HG02623 (cell line): ENCODE results near the gene PLEKHA5.
"Not testable (repeated sequence)": the region's sequence is repeated elsewhere in the genome, so short reads cannot be mapped to it uniquely, and the experiment has no call there.

ENCODE experiments used
- ATAC-seq: cut with Tn5 transposase; IDR thresholded peaks from one replicate; pipeline ENCODE4 v1.9.1; 2021; ENCODE audit warnings: moderate library complexity; ENCODE audit not compliant: unreplicated experiment

Gene PLEKHA5

DNA sequence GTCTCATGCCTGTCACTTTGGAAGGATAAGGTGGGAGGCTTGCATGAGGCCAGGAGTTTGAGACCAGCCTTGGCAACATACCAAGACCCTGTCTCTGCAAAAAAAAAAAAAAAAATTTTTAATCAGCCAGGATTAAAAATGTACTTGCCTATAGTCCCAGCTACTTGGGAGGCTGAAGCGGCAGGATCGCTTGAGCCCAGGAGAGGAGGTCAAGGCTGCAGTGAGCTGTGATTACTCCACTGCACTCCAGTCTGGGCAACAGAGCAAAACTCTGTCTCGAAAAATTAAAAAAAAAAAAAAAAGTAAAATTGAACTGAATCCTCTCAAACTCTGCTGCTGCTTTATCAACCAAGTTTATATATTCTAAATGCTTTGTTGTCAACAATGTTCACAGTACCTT, 181.6 kb downstream of the PLEKHA5 start:
- ATAC-seq = no peak

- no peak for ATAC-seq
Observed at GRCh38 chr12:19312637-19313036, 183.1 kb downstream of the PLEKHA5 start.

DNA sequence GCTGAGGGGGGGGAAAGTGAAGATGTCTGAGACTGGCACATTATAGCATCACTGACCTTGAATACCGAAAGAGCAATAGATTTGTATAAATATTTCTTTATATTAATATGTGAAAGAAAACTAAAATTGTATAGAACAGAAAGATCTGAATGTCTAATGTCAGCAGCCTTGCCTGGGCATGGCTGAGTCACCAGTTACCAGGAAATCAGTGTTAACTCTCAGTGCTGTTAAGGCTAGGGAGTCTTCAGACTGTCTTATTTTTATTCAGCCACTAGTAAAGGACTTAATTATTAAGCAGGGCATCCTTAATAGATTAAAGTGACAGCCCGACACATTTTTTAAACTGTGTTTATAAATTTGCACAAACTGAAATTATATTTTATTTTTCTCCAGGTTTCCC, 186.9 kb downstream of the PLEKHA5 start:
- no peak for ATAC-seq

DNA sequence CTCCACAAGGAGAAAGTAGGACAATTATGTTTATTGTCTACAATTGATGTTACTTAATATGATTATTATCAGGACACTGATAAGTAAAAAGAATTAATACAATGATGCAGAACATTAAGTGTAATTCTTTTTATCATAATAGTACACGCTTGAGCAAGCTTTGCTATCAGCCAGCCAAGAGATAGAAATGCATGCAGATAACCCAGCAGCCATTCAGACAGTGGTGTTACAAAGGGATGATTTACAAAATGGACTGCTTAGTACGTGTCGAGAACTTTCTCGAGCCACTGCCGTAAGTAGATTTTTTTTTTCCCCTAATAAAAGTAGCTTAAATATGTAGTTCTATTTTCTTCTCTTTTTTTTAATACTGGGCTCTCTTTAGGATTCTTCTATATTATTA, 192.8 kb downstream of the PLEKHA5 start:
- ATAC-seq = no peak

DNA sequence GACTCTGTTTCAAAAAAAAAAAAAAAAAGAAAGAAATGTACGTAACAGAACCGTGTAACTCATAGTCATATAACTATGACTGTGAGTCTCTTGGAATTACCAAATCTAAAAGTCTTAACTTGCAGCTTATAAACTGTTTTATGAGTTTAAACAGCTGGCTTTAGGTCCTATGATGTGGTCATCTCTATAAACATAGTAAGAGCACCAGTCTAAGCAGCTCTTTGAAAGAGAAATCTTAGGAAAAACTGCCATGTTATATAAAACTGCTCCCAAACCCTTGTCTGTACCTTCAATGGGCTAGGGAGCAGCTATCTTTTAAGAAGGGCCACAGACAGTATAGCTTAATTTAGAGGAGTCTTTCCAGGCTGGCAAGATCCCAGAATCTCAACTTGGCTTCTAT, 194.3 kb downstream of the PLEKHA5 start:
- no peak for ATAC-seq

- ATAC-seq = no peak
Observed at GRCh38 chr12:19326102-19326501, 196.6 kb downstream of the PLEKHA5 start.

DNA sequence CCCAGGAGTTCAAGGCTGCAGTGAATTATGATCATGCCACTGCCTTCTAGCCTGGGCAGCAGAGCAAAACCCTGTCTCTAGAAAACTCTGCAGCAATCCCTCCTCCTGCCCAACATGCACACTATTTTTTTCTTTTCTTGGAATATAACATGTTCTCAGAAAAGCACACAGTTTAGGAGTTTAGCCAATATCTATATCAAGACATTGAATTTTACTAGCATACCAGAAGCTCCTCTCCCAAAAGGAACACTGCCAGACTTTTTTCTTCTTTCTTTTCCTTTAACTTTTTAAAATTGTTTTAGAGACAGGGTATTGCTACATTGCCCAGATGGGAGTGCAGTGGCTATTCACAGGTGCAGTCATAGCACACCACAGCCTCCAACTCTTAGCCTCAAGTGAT, 202.7 kb downstream of the PLEKHA5 start:
- ATAC-seq = no peak

DNA sequence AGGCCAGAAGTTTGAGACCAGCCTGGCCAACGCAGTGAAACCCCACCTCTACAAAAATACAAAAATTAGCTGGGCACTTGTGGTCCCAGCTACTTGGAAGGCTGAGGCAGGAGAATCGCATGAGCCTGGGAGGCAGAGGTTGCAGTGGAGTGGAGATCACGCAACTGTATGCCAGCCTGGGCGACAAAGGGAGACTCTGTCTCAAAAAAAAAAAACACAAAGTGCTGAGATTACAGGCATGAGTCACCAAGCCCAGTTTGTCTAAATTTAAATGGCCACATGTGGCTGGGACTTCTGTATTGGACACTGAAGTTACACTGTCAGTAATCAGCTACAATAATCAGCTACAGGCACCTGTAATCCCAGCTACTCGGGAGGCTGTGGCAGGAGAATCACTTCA, 208.9 kb downstream of the PLEKHA5 start:
- ATAC-seq = no peak

DNA sequence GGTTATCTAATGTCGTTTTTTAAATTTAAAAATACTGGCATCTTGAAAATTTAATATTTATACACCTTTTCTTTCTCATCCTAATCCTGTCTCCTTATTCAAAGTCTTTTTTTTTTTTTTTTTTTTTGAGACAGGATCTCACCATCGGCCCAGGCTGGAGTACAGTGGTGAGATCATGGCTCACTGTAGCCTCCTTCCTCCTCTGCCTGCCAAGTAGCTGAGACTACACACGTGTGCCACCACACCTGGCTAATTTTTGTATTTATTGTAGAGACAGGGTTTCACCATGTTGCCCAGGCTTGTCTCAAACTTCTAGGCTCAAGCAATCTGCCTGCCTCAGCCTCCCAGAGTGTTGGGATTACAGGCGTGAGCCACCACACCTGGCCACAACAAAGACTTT, 221.3 kb downstream of the PLEKHA5 start:
- not testable (repeated sequence) for ATAC-seq

- ATAC-seq = no peak
Observed at GRCh38 chr12:19351346-19351745, 221.8 kb downstream of the PLEKHA5 start.

DNA sequence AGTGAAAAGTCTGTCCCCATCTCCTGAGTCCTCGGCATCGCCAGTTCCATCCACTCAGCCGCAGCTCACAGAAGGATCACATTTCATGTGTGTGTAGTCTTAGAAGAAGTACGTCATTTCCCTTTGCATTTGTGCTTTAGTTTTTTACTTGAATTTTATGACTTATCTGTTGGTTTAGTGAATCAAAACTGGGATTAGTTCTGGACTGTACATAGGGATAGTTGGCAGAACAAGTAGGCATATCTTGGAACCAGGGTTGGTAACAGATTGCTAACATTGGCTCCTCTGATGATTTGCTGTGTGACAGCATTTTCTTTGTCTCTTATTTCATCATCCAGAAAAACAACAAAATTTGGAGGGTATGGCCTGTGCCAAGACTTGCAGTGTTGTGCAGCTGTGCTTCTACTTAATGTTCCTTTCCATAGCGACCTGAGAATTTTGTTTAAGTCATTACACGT, 240.2 kb downstream of the PLEKHA5 start:
- no peak for ATAC-seq

- ATAC-seq = no peak
Observed at GRCh38 chr12:19373586-19373985, 244.1 kb downstream of the PLEKHA5 start.

DNA sequence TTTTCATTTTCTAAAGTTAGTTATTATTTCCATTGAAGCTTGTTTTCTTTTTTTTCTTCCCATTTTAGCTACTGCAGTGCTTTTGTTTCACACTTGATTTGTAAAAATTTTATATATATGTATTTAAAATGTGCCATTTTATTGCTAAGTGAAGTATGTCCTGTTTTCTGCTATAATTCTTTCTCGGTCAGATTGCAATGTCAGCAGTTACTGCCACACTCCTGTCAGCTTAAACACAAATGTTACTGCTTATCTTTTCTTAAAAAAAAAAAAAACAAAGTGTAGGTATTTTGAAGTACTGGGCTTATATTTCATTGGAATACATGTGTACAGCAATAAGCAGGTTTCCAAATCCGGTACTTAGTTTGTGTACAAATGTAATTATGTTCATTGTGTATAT, 246.4 kb downstream of the PLEKHA5 start:
- ATAC-seq = no peak

DNA sequence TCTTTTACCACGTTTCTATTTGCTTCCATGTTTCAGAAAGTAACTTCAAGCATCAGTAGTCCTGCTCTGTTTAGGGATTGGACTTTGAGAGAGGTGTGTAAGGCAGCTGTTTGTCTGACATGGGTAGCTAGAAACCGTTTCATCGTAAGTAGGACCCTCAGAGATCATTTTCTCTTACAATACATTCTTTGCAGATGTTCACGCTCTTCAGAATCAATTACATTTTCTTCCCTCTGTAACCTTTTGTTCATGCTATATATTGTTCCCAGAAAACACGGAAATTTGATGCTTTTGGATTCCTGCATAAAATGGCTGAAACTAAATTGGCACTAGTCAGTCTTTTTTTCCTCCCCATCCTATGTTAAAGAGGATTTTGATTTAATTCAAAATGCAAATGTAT, 247.2 kb downstream of the PLEKHA5 start:
- ATAC-seq = no peak

- ATAC-seq = peak; percentile 99
Observed at GRCh38 chr12:19382111-19382526, 252.6 kb downstream of the PLEKHA5 start.

GRCh38 chr12:19382563-19382962, 253.0 kb downstream of the PLEKHA5 start:
- no peak for ATAC-seq

DNA sequence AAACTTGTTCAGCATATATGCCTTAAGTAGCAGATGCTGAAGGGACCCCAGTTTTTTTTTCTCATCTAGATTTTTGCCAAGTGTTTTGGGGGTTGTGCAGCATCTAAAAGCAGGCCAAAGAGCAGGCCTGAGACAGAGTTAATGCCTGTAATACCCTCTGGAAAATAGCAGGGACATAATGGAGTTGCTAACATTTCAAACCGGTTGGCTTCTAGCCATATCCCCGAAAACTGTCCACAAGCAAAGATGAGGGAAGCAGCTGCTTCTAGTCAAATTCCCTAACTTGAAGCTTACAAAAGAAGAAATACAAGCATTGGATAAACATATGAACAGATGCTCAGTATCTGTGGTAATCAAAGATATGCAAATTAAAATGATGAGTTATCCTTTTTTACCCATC, 257.6 kb downstream of the PLEKHA5 start:
- ATAC-seq = no peak

GRCh38 chr12:19388131-19388549, 258.6 kb downstream of the PLEKHA5 start:
- no peak for ATAC-seq

DNA sequence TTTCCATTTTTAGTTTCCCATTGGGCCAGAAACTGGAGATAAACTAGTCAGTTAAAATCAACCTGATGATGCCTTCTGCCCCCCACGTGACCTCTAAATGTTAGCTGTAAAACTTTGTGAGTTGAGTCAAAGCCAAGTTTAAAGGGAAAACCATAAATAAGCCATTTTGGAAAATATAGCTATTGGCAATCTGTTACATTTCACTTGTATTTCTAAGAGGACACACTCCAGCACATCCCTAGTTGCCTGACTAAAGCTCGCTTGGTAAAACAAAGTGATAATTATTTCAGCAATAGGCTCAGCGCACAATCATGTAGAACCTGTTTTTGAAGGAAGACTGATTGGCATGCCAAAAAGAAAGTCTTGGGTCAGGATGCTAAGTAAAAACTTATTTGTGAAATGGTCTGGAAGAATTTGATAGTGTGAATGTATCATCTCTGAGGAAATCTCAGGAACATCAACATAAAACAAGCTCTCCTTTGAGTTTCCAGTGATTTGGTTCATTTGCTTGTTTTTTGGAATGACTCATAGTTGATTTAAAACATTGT, 260.6 kb downstream of the PLEKHA5 start:
- no peak for ATAC-seq

DNA sequence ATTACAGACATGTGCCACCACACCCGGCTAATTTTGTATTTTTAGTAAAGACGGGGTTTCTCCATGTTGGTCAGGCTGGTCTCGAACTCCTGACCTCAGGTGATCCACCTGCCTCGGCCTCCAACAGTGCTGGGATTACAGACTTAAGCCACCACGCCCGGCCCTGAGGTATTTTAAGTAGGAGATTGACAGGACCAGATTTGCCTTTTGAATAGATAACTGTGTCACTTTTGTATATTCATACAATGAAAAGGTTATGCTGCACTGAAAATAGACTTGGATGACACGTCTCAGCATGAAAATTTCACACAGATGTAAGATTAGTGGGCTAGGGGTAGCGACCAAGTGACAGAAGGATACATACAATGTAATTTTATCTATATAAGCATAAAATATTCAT, 263.1 kb downstream of the PLEKHA5 start:
- not testable (repeated sequence) for ATAC-seq

DNA sequence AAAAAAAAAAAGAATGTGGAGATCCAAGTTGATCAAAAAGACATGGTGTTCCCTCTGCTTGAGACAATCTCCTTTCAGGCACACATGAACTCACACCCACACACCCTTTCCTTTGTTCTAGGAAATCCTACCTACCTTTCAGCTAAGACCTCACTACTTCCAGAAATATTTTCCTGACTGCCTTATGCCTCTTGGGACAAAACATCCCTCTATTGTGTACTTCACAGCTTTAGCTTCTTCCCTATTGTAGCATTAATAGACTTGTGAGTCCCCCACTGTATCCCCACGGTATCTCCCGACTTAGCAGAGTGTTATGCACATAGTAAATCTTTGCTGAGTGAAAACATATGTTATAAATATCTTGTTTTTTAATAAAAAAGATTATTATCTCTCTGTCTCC, 264.9 kb downstream of the PLEKHA5 start:
- no peak for ATAC-seq

GRCh38 chr12:19397534-19397933, 268.0 kb downstream of the PLEKHA5 start:
- no peak for ATAC-seq
